H9 (cell line): Measurements from ENCODE around the gene KIR2DL4. TPM values are rescaled to one million over a fixed set of nuclear protein-coding genes. Genes with fewer than 3 reads are reported as not detected.
"Not testable (repeated sequence)": the region's sequence is repeated elsewhere in the genome, so short reads cannot be mapped to it uniquely, and the experiment has no call there.

Source experiments
- DNase-seq: peaks from one replicate; pipeline ENCODE4 v3.0.0-alpha.2; 2017
- H2AFZ ChIP-seq: one replicate; pipeline ENCODE4 v1.6.1; 2013; ENCODE audit warnings: mild to moderate bottlenecking, low read length, control low read depth, moderate library complexity
- H2AK5ac ChIP-seq: 2 replicates; pipeline ENCODE4 v1.6.1; 2013; ENCODE audit warnings: low read length, control low read depth, mixed read lengths; ENCODE audit not compliant: insufficient read length
- H2BK120ac ChIP-seq: one replicate; pipeline ENCODE4 v1.6.1; 2013; ENCODE audit warnings: low read depth, mild to moderate bottlenecking, low read length, control low read depth, inconsistent platforms; ENCODE audit not compliant: poor library complexity, severe bottlenecking
- H2BK12ac ChIP-seq: 2 replicates; pipeline ENCODE4 v1.6.1; 2013; ENCODE audit warnings: low read length, control low read depth, mixed read lengths, low read depth; ENCODE audit not compliant: insufficient read length
- H2BK15ac ChIP-seq: 2 replicates; pipeline ENCODE4 v1.6.1; 2013; ENCODE audit warnings: low read depth, low read length, control low read depth
- H2BK20ac ChIP-seq: one replicate; pipeline ENCODE4 v1.6.1; 2013; ENCODE audit warnings: low read depth, mild to moderate bottlenecking, low read length, control low read depth, inconsistent platforms; ENCODE audit not compliant: poor library complexity, severe bottlenecking
- H2BK5ac ChIP-seq: 2 replicates; pipeline ENCODE4 v1.6.1; 2013; ENCODE audit warnings: low read length, control low read depth, mixed read lengths; ENCODE audit not compliant: insufficient read length
- H3K14ac ChIP-seq: 2 replicates; pipeline ENCODE4 v1.6.1; 2013; ENCODE audit warnings: low read length, control low read depth; ENCODE audit not compliant: insufficient read depth
- H3K18ac ChIP-seq: 2 replicates; pipeline ENCODE4 v1.6.1; 2013; ENCODE audit warnings: low read depth, mild to moderate bottlenecking, mixed read lengths, low read length, control low read depth; ENCODE audit not compliant: insufficient read length
- H3K23ac ChIP-seq: 2 replicates; pipeline ENCODE4 v1.6.1; 2013; ENCODE audit warnings: low read length, control low read depth, mixed read lengths, low read depth; ENCODE audit not compliant: insufficient read length
- H3K23me2 ChIP-seq: 2 replicates; pipeline ENCODE4 v1.6.1; 2013; ENCODE audit warnings: low read depth, mild to moderate bottlenecking, mixed read lengths, low read length, control low read depth; ENCODE audit not compliant: insufficient read length, poor library complexity, severe bottlenecking
- H3K27ac ChIP-seq: 2 replicates; pipeline ENCODE4 v1.5.1; 2013; ENCODE audit warnings: low read length, control low read depth, mixed read lengths, low read depth; ENCODE audit not compliant: insufficient read length
- H3K27me3 ChIP-seq: 2 replicates; pipeline ENCODE4 v1.6.1; 2013; ENCODE audit warnings: low read length, control low read depth, inconsistent platforms; ENCODE audit not compliant: insufficient read depth
- H3K4ac ChIP-seq: 2 replicates; pipeline ENCODE4 v1.6.1; 2013; ENCODE audit warnings: low read depth, mild to moderate bottlenecking, control low read depth, inconsistent platforms, low read length, moderate library complexity
- H3K4me1 ChIP-seq: 2 replicates; pipeline ENCODE4 v1.6.1; 2013; ENCODE audit warnings: low read length, control low read depth, inconsistent platforms; ENCODE audit not compliant: insufficient read depth
- H3K4me2 ChIP-seq: 2 replicates; pipeline ENCODE4 v1.6.1; 2013; ENCODE audit warnings: low read length, control low read depth, mixed read lengths; ENCODE audit not compliant: insufficient read length, insufficient read depth
- H3K56ac ChIP-seq: 2 replicates; pipeline ENCODE4 v1.6.1; 2013; ENCODE audit warnings: low read depth, mild to moderate bottlenecking, mixed read lengths, low read length, control low read depth; ENCODE audit not compliant: insufficient read length
- H3K79me1 ChIP-seq: 2 replicates; pipeline ENCODE4 v1.6.1; 2013; ENCODE audit warnings: low read depth, mild to moderate bottlenecking, moderate library complexity, low read length, control low read depth, inconsistent platforms; ENCODE audit not compliant: insufficient read depth, poor library complexity, severe bottlenecking
- H3K79me2 ChIP-seq: 2 replicates; pipeline ENCODE4 v1.6.1; 2013; ENCODE audit warnings: low read length, control low read depth, inconsistent platforms; ENCODE audit not compliant: insufficient read depth
- H3K9ac ChIP-seq: 2 replicates; pipeline ENCODE4 v1.6.1; 2013; ENCODE audit warnings: low read length, control low read depth, mixed read lengths; ENCODE audit not compliant: insufficient read length; ENCODE audit errors: extremely low read depth
- H3K9me3 ChIP-seq: one replicate; pipeline ENCODE4 v1.6.1; 2013; ENCODE audit warnings: low read depth, low read length, inconsistent platforms; ENCODE audit not compliant: control insufficient read depth
- H3T11ph ChIP-seq: one replicate; pipeline ENCODE4 v1.6.1; 2013; ENCODE audit warnings: mild to moderate bottlenecking, low read length, control low read depth, inconsistent platforms
- H4K20me1 ChIP-seq: one replicate; pipeline ENCODE4 v1.6.1; 2013; ENCODE audit not compliant: control insufficient read depth, insufficient read length, insufficient read depth
- H4K5ac ChIP-seq: 2 replicates; pipeline ENCODE4 v1.6.1; 2013; ENCODE audit warnings: low read depth, mild to moderate bottlenecking, mixed read lengths, low read length, control low read depth; ENCODE audit not compliant: insufficient read length
- H4K8ac ChIP-seq: replicated peaks from 2 replicates; pipeline ENCODE4 v1.6.1; 2013; ENCODE audit warnings: low read length, control low read depth, mixed read lengths, low read depth; ENCODE audit not compliant: insufficient read length
- H4K91ac ChIP-seq: 2 replicates; pipeline ENCODE4 v1.6.1; 2013; ENCODE audit warnings: low read depth, mild to moderate bottlenecking, moderate library complexity, mixed read lengths, low read length, control low read depth; ENCODE audit not compliant: insufficient read length
- H3K27ac Mint-ChIP-seq, 3 experiments: 2 replicates in 2 of 3; 3 replicates in 1 of 3; pipeline ENCODE4 v1.8.0; 2020 to 2021; ENCODE audit warnings: mixed read lengths in 3 of 3, mild to moderate bottlenecking in 1 of 3, moderate library complexity in 1 of 3
- H3K27me3 Mint-ChIP-seq: 2 replicates; pipeline ENCODE4 v1.8.0; 2021; ENCODE audit warnings: low read depth, mild to moderate bottlenecking, moderate library complexity, mixed read lengths
- H3K36me3 Mint-ChIP-seq, 3 experiments: 2 replicates in 2 of 3; 3 replicates in 1 of 3; pipeline ENCODE4 v1.8.0; 2020 to 2021; ENCODE audit warnings: low read depth in 3 of 3, mixed read lengths in 3 of 3; ENCODE audit not compliant: insufficient read depth in 1 of 3
- H3K4me1 Mint-ChIP-seq, 2 experiments: 2 replicates each; pipeline ENCODE4 v1.8.0; 2020; ENCODE audit warnings: mixed read lengths in 2 of 2
- H3K4me3 Mint-ChIP-seq, 2 experiments: 2 replicates in 1 of 2; 3 replicates in 1 of 2; pipeline ENCODE4 v1.8.0; 2020 to 2021; ENCODE audit warnings: mild to moderate bottlenecking in 2 of 2, mixed read lengths in 2 of 2, moderate library complexity in 1 of 2
- H3K9me3 Mint-ChIP-seq, 2 experiments: 2 replicates in 1 of 2; 3 replicates in 1 of 2; pipeline ENCODE4 v1.8.0; 2020; ENCODE audit warnings: mild to moderate bottlenecking in 2 of 2, mixed read lengths in 2 of 2, moderate library complexity in 1 of 2
- WGBS: extraction: QIAGEN DNeasy Blood & Tissue Kit; methylation state at CpG from one replicate; pipeline ENCODE4 v1.1.7; 2013; ENCODE audit warnings: missing lambda C conversion rate, low lambda C conversion rate, mixed read lengths; ENCODE audit not compliant: insufficient read length; ENCODE audit errors: extremely low coverage; 5-methylcytosine and 5-hydroxymethylcytosine counted together
- total RNA-seq: library from RNA; stranded (reverse); gene quantifications from 2 replicates; pipeline ENCODE4 v1.2.1, GENCODE V29; 2021

Gene KIR2DL4
- total RNA-seq, 1 experiment from 2014 or later = not detected

- H3K27me3 Mint-ChIP-seq, H3K18ac ChIP-seq, DNase-seq, H4K5ac ChIP-seq, H3K23ac ChIP-seq, H2AK5ac ChIP-seq, H3K4me2 ChIP-seq, H2BK15ac ChIP-seq, H3K79me1 ChIP-seq, H2BK5ac ChIP-seq, H3K14ac ChIP-seq, H3K4me1 Mint-ChIP-seq, H3K56ac ChIP-seq, H4K20me1 ChIP-seq, H3K27me3 ChIP-seq, H2BK12ac ChIP-seq, H4K91ac ChIP-seq, H2AFZ ChIP-seq, H3K4ac ChIP-seq, H3K27ac Mint-ChIP-seq, H3T11ph ChIP-seq, H3K27ac ChIP-seq, H2BK120ac ChIP-seq, H3K9ac ChIP-seq, H3K4me3 Mint-ChIP-seq, H4K8ac ChIP-seq, H3K4me1 ChIP-seq, H3K79me2 ChIP-seq, H2BK20ac ChIP-seq, H3K23me2 ChIP-seq: not testable (repeated sequence)
- Mint-ChIP-seq H3K9me3 (peaks cover 92 to 94% of the 10 kb centered on the region in 2 experiments), H3K36me3 (peaks cover 12 to 53% (median 21%) of the 10 kb centered on the region in 3 experiments; a peak in 6 of 7 replicates)
- peaks cover 75% of the 10 kb centered on the region for H3K9me3 ChIP-seq
- WGBS = no CpG with 5 or more reads among the region's 2 CpGs
Measured at GRCh38 chr19:54772666-54773065, 30.7 kb upstream of the KIR2DL4 start.

DNA sequence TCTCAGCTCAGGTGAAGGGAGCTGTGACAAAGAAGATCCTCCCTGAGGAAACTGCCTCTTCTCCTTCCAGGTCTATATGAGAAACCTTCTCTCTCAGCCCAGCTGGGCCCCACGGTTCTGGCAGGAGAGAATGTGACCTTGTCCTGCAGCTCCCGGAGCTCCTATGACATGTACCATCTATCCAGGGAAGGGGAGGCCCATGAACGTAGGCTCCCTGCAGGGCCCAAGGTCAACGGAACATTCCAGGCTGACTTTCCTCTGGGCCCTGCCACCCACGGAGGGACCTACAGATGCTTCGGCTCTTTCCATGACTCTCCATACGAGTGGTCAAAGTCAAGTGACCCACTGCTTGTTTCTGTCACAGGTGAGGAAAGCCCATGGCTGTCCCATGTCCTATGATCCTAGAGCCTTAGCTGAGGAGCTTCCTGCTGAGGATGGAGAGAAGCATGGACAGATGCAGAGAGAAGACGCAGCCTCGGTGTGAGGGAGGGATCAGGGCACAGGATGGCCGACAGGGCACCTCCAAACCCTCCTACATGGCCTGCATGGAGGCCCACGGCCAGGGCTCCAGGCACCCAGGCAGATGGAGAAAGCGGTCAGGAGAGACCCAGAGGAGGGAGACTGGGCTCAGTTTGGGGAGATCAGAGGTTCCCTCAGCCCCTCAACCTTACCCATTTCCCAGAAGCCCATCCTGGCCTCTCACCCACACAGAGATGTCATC, 28.2 kb upstream of the KIR2DL4 start:
- not testable (repeated sequence) for H3K27ac Mint-ChIP-seq, H2BK12ac ChIP-seq, H4K20me1 ChIP-seq, H2BK20ac ChIP-seq, H3K4me3 Mint-ChIP-seq, H3K79me2 ChIP-seq, H2BK5ac ChIP-seq, H3K4me2 ChIP-seq, H3K56ac ChIP-seq, DNase-seq, H3K23me2 ChIP-seq, H3K23ac ChIP-seq, H3K4me1 Mint-ChIP-seq, H3K79me1 ChIP-seq, H2AK5ac ChIP-seq, H3K14ac ChIP-seq, H3K27me3 Mint-ChIP-seq, H4K5ac ChIP-seq, H3K18ac ChIP-seq, H3T11ph ChIP-seq, H3K27me3 ChIP-seq, H4K8ac ChIP-seq, H3K4ac ChIP-seq, H3K9ac ChIP-seq, H2BK120ac ChIP-seq, H2BK15ac ChIP-seq, H3K4me1 ChIP-seq, H2AFZ ChIP-seq, H3K27ac ChIP-seq, H4K91ac ChIP-seq
- H3K9me3 ChIP-seq = peaks cover 74% of the 10 kb centered on the region
- H3K9me3 Mint-ChIP-seq = peaks cover 92 to 94% of the 10 kb centered on the region in 2 experiments
- H3K36me3 Mint-ChIP-seq = peaks cover 7 to 53% (median 17%) of the 10 kb centered on the region in 3 experiments; a peak in 6 of 7 replicates
- no CpG with 5 or more reads among the region's 12 CpGs for WGBS
